ENCODE measurements around the gene DDX6.
"Not testable (repeated sequence)": the region's sequence is repeated elsewhere in the genome, so short reads cannot be mapped to it uniquely, and the experiment has no call there.

DDX6 gene

GRCh38 chr11:118790357-118791110 is 430 bp downstream of the DDX6 start:
- peak; percentile 71 for DNase-seq

- DNase-seq, result peak; percentile 65
These were observed 1.2 kb downstream of the DDX6 start for GRCh38 chr11:118789501-118790356.

- DNase-seq, result no peak
These were observed 4.3 kb downstream of the DDX6 start for GRCh38 chr11:118786657-118787056.

- no peak for DNase-seq
These were observed 5.6 kb downstream of the DDX6 start for GRCh38 chr11:118785362-118785761.

GRCh38 chr11:118783724-118784495 is 7.1 kb downstream of the DDX6 start:
- no peak for DNase-seq

- not testable (repeated sequence) for DNase-seq
These were observed 7.6 kb downstream of the DDX6 start for GRCh38 chr11:118783324-118783723.

- no peak for DNase-seq
These were observed 12.1 kb downstream of the DDX6 start for GRCh38 chr11:118778898-118779297.

- DNase-seq, result no peak
These were observed 16.9 kb downstream of the DDX6 start for GRCh38 chr11:118774032-118774431.

- no peak for DNase-seq
These were observed 19.2 kb downstream of the DDX6 start for GRCh38 chr11:118771547-118772288.

GRCh38 chr11:118768690-118769089 is 22.3 kb downstream of the DDX6 start:
- DNase-seq, result no peak

GRCh38 chr11:118766035-118766434 is 24.9 kb downstream of the DDX6 start:
- DNase-seq, result no peak

- DNase-seq, result not testable (repeated sequence)
These were observed 25.8 kb downstream of the DDX6 start for GRCh38 chr11:118765095-118765691.

GRCh38 chr11:118763041-118763440 is 27.9 kb downstream of the DDX6 start:
- no peak for DNase-seq

- not testable (repeated sequence) for DNase-seq
These were observed 29.0 kb downstream of the DDX6 start for GRCh38 chr11:118761981-118762380.

- DNase-seq, result no peak
These were observed 33.0 kb downstream of the DDX6 start for GRCh38 chr11:118757876-118758399.

- no peak for DNase-seq
These were observed 38.3 kb downstream of the DDX6 start for GRCh38 chr11:118752654-118753053.

GRCh38 chr11:118749429-118749828 is 41.5 kb downstream of the DDX6 start:
- DNase-seq, result no peak

GRCh38 chr11:118748056-118748455 is 42.9 kb downstream of the DDX6 start:
- no peak for DNase-seq

- DNase-seq, result no peak
These were observed 43.9 kb downstream of the DDX6 start for GRCh38 chr11:118746988-118747585.

GRCh38 chr11:118744046-118744445 is 46.9 kb downstream of the DDX6 start:
- DNase-seq, result no peak

GRCh38 chr11:118742304-118742703 is 48.7 kb downstream of the DDX6 start:
- no peak for DNase-seq

All from NCI-H1105 (cell line).